HepG2 (cell line): ENCODE results near the gene GPT2. TPM values are rescaled to one million over a fixed set of nuclear protein-coding genes. Genes with fewer than 3 reads are reported as not detected.
A peak's percentile ranks its signal among the peaks of the same experiment; 100 is the strongest.

Experiments
- AHDC1 ChIP-seq: sonication (generic); formaldehyde crosslinking; IDR thresholded peaks from 2 replicates; pipeline ENCODE4 v1.5.1; 2020; ENCODE audit warnings: mild to moderate bottlenecking, missing genetic modification reagents, borderline replicate concordance
- ATF3 ChIP-seq: sonication (generic); formaldehyde crosslinking; IDR thresholded peaks from 2 replicates; pipeline ENCODE4 v1.4.0; 2020; ENCODE audit warnings: missing genetic modification reagents
- CAMTA2 ChIP-seq: sonication (generic); formaldehyde crosslinking; IDR thresholded peaks from 2 replicates; pipeline ENCODE4 v1.4.0; 2020; ENCODE audit warnings: mild to moderate bottlenecking, missing genetic modification reagents, borderline replicate concordance
- HMGXB4 ChIP-seq, 2 experiments: sonication (generic) in 1 of 2; formaldehyde crosslinking in 1 of 2; IDR thresholded peaks; 2 replicates each; pipeline versions ENCODE4 v1.4.0 to v1.6.1; 2018 to 2020; ENCODE audit warnings: missing genetic modification reagents in 2 of 2, borderline replicate concordance in 1 of 2, low read depth in 1 of 2, mild to moderate bottlenecking in 1 of 2, missing biosample characterization in 1 of 2
- MNT ChIP-seq: fragments of 450-650 bp; IDR thresholded peaks from 2 replicates; pipeline ENCODE4 v1.6.1; 2016
- NAIF1 ChIP-seq: sonication (generic); formaldehyde crosslinking; IDR thresholded peaks from 2 replicates; pipeline ENCODE4 v1.5.0; 2020; ENCODE audit warnings: mild to moderate bottlenecking, missing genetic modification reagents, borderline replicate concordance
- NR2C2 ChIP-seq: sonication (generic); formaldehyde crosslinking; IDR thresholded peaks from 2 replicates; pipeline ENCODE4 v1.4.0; 2020; ENCODE audit warnings: missing genetic modification reagents, mild to moderate bottlenecking, moderate library complexity, borderline replicate concordance
- SOX13 ChIP-seq, 3 experiments: fragments of 450-650 bp in 1 of 3; sonication (generic) in 1 of 3; formaldehyde crosslinking in 1 of 3; IDR thresholded peaks in 2 of 3; conservative IDR thresholded peaks in 1 of 3; 2 replicates each; pipeline versions ENCODE4 v1.5.0 to v1.6.1; 2016 to 2020; ENCODE audit warnings: antibody characterized with exemption in 1 of 3, mild to moderate bottlenecking in 1 of 3, missing compliant biosample characterization in 1 of 3, missing genetic modification reagents in 1 of 3, moderate library complexity in 1 of 3
- ZNF281 ChIP-seq: sonication (generic); formaldehyde crosslinking; IDR thresholded peaks from 2 replicates; pipeline ENCODE4 v1.4.0; 2020; ENCODE audit warnings: missing genetic modification reagents, borderline replicate concordance
- polyA plus RNA-seq, 8 experiments: library from polyadenylated mRNA; depleted of rRNA in 3 of 8; stranded (reverse) in 7 of 8; unstranded in 1 of 8; fragments of >200 nt; fragmentation: Illumina TruSeq in 4 of 8; extraction: Trizol in 4 of 8; gene quantifications; 2 replicates each; pipeline versions ENCODE4 v1.2.1 to v1.2.3, GENCODE V29; 2011 to 2016; ENCODE audit warnings: low read depth in 4 of 8, missing spikeins in 1 of 8, mixed read lengths in 1 of 8; ENCODE audit not compliant: insufficient read depth in 1 of 8
- total RNA-seq, 5 experiments: library from RNA; depleted of rRNA; stranded (reverse); fragments of >200 nt; fragmentation: Illumina TruSeq; extraction: Trizol; gene quantifications; 2 replicates each; pipeline ENCODE4 v1.2.3, GENCODE V29; 2016; ENCODE audit warnings: low read depth in 1 of 5

GPT2 gene
- total and polyA plus RNA-seq, 2 of the 13 experiments (the other 11 are each of a cell fraction or from before 2014, with no cell fraction given), result 138 to 267 TPM

- TF ChIP-seq AHDC1 (no peak), ATF3 (CRISPR knock-in tag) (0 out of 2 replicates have a peak, but pooled peaks have one; percentile 59), ZNF281 (CRISPR knock-in tag) (peak; percentile 69; the same call in 1 of the 2 replicates), MNT (no peak), CAMTA2 (CRISPR knock-in tag) (0 out of 2 replicates have a peak, but pooled peaks have one; percentile 33), NAIF1 (CRISPR knock-in tag) (0 out of 2 replicates have a peak, but pooled peaks have one; percentile 57), NR2C2 (CRISPR knock-in tag) (peak; percentile 88; the same call in 1 of the 2 replicates), HMGXB4 (CRISPR knock-in tag; IDR thresholded peaks at IDR 0.05; ENCODE audit: borderline replicate concordance in 1 of 2, low read depth in 1 of 2) (peak in 1 of 2 experiments; percentile 54; a peak in 1 of 4 replicates), SOX13 (IDR thresholded peaks at IDR 0.05) (peak; percentile 74; the same call in 1 of the 2 replicates), SOX13 (CRISPR knock-in tag; conservative IDR thresholded peaks at IDR 0.05 in 1 of 2, IDR thresholded peaks at IDR 0.05 in 1 of 2) (peak in 1 of 2 experiments; percentile 94; a peak in 2 of 4 replicates)
These were observed 35.0 kb downstream of the GPT2 start (continued) for GRCh38 chr16:46918905-46919792.
